IPS DF 19.7 (cell line): ENCODE data around the gene TMEM150B.

Experiments
- DNase-seq: peaks from one replicate; pipeline ENCODE4 v3.0.0-alpha.2; 2013; ENCODE audit warnings: low read depth, low spot score

The TMEM150B gene

DNA sequence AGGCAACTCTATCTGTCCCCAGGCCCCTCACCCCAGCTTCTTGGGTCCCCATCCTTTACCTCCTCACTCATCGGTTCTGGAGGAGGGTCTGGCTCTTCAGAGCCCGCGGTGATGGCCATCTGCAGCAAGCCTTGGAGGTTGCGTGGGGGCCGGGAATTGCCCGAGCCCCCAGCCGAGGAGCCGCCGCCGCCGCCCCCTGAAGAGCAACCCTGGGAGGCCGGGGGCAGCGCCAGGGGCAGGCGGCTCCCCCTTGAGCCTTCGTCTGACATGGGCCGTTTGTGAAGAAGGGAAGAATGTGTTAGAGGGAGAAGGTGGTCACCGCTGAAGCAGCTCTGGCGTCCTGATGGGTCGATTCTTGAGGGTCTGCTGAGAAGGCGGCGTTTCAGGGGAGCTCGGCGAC is 45.8 kb downstream of the TMEM150B start:
- DNase-seq: no peak

DNA sequence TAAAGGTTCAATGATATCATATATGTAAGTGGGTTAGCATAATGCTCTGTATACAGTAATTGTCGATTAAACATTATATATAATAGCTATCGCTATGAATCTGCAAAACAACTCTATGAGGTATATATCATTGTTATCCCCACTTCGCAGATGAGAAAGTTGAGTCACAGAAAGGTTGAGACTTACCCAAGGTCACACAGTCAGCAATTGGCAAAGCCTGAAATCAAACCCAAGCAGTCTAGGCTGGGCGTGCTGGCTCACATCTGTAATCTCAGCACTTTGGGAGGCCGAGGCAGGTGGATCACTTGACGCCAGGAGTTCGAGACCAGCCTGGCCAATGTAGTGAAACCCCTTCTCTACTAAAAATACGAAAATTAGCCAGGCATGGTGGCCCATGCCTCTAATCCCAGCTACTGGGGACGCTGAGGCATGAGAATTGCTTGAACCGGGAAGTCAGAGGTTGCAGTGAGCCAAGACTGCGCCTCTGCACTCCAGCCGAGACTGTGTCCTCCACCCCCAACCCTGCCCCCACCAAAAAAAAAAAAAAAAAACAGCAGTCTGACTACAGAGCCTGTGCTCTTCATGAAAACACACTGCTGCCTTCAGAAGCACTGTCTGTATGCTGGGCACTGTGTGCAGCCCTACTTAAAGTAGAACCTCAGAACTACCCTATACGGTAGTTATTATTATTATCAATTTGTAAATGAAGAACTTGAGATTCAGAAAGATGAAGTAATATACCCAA is 46.6 kb downstream of the TMEM150B start:
- DNase-seq: no peak

DNA sequence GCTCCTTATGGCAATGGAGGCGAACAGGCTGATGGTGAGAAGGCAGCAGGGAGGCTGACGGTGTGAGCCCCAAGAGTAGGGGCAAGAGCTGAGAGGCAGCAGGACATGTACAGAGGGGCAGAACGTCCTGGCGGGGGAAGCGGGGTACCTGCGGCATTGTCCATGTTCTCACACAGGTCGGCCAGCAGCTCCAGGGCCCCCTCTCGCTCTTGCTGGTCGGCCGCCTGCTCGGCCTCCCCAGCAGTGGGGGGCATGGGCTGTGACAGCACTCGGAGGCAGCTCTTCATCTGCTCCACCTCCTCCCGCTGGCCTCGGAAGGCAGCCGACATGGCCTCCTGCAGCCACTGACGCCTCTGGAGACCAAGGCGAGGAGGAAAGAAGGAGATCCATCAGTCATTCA is 47.6 kb downstream of the TMEM150B start:
- DNase-seq: no peak

DNA sequence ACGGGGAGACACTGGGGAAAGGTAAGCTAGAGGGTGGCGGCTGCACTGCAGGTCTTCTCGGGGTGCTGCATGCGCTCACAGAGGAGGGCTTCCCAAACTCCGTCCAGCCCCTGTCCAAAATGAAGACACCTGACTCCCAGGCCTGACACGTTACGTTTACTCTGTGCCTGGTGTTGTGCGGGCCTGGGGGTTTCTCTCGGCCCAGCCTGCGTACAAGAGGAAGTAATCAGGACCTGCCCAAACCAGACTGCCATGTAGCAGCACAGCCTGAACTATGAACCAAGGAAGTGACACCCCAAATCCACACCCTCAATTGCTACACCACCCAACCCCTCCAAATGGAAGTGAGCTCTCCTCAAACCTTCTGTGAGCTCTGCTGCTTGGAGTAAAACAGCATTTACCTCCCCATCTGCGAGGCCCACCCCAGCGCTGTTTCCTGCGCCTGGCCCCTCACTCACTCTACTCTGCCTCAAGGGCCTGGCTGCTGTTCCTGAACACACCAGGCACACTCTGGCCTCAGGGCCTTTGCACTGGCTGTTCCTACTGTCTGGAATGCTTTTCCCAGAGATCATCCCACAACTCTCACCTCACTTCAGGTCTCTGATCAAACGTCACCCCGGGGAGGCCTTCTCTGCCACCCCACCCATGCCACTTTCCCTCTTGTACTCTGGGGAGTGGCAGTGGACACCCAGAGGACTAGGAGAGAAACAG is 48.3 kb downstream of the TMEM150B start:
- no peak for DNase-seq

DNA sequence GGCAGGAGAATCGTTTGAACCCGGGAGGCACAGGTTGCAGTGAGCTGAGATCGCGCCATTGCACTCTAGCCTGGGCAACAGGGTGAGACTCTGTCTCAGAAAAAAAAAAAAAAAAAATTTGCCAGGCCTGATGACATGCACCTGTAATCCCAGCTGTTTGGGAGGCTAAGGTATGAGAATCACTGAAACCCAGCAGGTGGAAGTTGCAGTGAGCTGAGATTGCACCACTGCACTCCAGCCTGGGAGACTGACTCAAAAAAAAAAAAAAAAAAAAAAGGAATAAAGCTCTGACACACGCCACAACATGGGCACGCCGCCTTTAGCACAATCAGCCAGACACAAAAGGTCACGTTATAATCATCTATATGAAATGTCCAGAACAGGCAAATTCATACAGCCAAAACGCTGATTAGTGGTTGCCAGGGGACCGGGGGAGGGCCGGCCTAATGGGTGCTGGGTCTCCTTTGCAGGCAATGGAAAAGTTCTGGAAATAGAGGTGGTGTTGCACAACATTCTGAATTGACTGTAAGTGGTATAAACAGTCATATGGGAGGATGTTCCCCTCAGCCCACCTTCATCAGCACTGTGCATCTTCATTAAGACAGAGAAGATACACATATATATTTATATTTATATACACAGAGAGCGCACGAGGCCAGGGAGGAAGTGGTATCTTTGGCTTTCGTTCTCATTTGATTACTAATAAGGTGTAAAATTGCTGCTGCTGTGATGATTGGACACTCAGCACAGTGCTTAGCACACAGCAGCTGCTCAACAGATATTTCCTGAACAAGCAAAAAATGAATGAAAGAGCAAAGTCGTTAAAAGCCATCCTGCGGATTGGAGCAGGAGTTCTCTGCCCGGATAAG is 49.1 kb downstream of the TMEM150B start:
- no peak for DNase-seq

DNA sequence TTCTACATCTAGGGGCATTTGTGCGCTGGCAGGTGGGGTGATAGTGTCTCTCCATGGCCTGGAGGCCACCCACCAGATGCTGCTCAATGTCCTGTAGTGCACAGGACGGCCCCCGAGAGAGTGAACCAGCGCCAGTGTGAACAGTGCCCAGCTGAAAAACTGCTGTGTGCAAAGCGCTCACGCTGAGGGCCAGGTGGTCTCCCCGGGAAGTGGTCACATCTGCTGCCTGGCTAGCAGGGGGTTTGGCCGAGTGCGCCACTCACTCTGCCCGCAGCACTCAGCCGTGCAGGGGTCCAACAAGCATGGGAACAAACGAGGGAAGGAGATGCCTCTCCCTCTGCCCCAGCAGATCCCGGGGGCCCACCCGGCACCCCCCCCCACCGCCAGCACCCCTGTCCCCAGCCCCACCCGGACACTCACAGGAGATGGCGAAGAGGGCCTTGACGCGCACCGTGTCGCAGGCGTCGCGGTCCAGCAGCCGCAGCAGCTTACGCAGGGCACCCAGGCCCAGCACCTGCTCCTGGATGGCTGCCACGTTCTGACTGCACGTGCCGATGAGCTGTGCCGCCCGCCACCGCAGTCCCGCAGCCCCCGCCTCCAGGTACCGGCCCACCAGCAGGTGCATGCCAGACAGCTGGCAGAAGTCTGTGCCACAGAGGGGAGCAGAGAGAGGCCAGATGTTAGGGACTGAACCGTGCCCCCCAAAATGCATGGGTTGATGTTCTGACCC is 51.0 kb downstream of the TMEM150B start:
- DNase-seq: no peak

DNA sequence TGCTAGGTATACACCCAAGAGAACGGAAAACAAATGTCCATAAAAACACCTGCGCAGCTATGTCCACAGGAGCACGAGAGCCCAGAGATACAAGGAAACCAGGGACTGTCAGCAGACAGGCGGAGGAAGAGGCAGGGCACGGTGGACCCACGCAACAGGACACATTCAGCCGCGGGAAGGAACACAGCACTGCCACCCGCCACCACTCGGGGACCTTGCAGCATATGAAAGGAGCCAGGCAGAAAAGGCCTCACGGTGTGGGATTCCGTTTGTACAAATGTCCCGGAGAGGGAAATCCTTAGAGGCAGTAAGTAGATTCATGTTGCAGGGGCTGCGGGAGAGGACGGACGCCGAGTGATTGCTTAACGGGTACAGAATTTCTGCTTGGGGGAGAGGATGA is 53.0 kb downstream of the TMEM150B start:
- no peak for DNase-seq

DNA sequence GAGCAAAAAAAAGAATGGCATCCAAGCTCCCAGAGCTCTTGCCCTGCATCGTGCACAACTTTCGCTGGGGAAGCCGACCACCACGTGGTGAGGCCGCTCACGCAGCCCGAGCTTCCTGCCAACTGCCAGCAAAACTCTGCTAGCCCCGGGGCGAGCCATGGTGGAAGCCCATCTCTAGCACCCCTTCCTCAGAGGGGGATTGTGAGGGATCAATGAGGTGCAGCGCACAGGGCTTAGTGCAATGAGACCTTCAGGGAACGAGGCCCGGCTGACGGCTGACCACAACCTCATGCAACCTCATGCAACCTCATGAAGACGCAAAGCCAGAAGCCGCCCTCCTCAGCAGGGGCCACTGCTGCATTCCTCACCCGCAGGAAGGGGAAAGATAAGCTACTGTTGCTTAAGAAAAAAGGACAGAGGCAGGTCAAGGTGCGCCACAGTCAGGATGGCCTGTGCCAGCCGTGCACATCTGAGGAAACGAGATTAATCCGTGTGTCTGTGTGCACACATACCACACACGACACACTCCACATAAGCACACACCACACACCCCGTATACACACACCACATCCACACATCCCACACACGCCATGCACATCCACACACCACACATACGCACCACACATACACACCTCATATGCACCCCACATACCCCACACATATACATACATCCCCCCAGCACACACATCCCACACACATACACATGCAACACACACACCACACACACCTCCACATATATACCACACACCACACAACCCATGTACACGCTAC is 54.8 kb downstream of the TMEM150B start:
- no peak for DNase-seq

DNA sequence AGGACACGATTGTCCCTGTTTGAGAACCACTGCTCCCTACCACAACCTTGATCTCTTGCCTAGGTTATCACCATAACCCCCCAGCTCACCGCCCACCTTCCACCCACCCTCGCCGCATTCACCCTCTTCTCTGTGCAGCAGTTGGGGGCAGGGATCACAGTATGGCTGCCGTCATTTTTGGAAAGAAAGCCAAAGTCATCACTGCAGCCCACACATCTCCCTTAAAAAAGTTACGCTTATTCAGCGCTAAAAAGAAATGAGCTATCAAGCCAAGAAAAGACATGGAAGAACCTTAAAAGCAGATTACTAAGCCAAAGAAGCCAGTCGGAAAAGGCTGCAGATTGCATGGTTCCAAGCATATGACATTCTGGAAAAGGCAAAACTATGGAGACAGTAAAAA is 55.8 kb downstream of the TMEM150B start:
- DNase-seq: no peak

DNA sequence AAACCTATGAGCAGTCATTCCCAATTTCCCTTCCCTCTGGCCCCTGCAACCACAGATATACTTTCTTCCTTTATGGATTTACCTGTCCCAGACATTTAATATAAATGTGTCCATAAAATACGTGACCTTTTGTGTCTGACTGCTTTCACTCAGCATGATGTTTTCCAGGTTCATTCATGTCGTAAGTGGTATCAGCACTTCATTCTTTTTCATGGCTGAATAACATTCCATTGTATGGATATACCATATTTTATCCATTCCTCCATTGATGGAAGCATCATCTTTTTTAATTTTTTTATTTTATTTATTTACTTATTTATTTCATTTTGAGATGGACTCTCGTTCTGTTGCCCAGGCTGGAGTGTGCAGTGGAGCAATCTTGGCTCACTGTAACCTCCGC is 58.3 kb downstream of the TMEM150B start:
- no peak for DNase-seq

DNA sequence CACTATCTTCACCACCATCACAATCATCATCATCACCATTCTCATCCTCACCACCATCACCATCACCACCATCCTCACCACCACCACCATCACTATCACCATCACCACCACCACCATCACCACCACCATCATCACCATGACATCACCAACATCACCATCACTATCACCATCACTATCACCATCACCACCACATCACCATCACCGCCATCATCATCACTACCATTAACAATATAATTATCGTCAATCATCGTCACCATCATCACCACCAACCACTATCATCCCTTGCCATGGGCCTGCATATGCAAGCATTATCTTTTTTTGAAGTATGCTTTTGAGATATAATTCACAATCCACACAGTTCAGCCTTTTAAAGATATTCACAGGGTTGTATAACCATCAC is 58.7 kb downstream of the TMEM150B start:
- no peak for DNase-seq

DNA sequence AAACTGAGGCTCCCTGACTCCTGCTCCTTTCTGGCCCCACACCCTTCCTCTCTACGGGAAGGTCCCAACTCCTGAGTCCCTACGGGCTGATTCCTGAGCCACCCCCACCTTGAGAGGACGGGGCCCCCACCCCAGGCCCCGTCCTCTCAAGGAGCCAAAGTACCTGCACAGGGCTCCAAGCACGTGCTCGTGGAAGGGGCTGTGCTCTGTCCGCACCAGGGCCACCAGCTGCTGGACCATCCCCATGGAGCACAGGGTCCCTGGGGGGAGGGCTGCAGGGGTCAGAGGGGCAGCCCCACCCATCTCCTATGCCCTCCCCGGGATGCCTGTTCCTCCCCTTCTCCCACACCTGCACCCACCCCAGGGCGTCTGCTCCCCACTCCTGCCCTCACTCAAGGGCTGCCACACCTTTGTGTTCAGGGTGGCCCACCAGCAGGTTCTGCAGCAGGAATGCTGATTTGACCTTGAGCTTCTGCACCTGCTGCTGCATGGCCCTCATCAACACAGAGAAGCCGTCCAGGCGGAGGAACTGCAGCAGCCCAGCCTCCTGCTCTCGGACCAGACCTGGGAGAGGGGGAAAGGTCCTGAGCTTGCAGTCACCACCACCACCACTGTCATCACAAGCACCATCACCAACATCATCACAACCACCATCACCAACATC is 59.3 kb downstream of the TMEM150B start:
- no peak for DNase-seq

DNA sequence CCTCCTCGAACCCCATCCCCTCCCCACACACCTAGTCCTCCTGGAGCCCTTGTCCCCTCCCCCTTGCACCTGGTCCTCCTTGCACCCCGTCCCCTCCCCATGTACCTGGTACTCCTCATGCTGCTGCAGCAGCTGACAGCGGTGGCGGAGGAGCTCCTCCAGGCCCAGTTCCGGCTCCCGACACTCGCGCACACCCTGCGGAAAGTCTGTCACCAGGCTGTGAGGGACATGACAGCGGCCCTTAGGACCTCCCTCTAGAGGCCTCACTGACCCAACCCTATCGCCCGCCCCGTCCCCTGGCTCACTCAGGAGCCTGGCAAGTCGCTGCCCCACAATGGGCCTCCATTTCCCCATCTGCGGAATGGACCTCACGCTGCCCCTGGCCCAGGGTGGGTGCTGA is 60.0 kb downstream of the TMEM150B start:
- no peak for DNase-seq

DNA sequence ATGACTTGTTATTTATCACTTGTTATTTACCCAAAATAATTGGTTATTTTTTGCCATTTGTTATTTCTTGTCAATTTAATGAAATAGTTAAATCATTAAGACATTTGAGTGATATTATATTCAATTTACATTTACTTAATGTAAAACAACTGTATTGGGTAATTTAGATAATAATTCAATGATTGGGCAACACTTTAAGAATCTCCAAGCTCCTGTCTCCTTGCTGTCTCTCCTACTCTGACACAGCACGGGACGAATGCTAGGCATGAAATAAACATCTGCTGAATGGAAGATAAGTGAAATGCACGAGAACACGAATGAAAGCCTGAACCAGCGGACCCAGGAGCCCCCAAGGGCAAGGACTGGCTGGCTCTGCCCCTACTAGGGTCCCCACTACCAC is 60.6 kb downstream of the TMEM150B start:
- no peak for DNase-seq
